Stromal cell of bone marrow (primary cell): ENCODE data around the gene ANKRD55.
A peak's percentile ranks its signal among the peaks of the same experiment; 100 is the strongest.
"Not testable (repeated sequence)": the region's sequence is repeated elsewhere in the genome, so short reads cannot be mapped to it uniquely, and the experiment has no call there.

ENCODE experiments used
- DNase-seq: peaks from one replicate; pipeline ENCODE4 v3.0.0-alpha.2; 2012; ENCODE audit warnings: low read depth

The ANKRD55 gene

GRCh38 chr5:56168066-56168478 lies 65.1 kb downstream of the ANKRD55 start:
- peak; percentile 65 for DNase-seq

DNA sequence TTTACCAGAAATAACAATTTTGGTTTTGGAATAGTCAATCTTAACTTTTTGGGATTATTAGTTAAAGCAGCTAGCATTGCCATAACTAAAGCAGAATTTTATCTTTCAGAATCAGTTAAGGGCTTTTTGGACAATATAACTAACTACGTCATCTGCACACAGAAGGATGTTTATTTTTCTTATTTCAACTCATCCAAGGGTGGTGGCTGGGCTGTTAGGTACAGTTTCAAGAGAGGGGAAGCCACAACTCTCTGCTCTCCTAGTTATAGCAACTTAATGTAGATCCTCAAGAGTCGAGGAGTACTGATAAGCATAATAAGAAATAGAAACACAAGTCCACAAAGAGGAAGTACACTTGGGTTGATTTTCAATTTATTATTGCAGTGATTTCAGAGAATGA lies 65.6 kb downstream of the ANKRD55 start:
- DNase-seq: no peak

GRCh38 chr5:56166671-56167385 lies 66.3 kb downstream of the ANKRD55 start:
- no peak for DNase-seq

DNA sequence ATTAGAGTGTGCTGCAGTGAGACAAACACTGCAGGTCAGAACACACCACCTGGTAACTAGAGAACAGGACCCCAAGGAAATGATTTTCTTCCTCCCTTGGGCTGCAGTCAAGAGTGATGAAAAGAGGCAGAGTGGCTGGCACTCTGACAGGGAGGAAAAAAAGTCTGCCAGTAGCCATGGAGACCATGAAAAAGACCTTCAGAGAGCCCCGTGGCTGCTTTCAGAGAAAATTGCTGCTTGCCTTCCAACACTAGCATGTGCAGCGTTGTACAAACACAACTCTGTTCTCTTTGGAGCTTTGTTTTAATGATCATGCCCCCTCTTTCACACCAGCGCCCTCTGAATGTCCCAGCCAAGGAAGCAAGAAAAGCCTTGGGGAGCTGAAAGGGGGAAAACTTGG lies 68.8 kb downstream of the ANKRD55 start:
- peak; percentile 24 for DNase-seq

DNA sequence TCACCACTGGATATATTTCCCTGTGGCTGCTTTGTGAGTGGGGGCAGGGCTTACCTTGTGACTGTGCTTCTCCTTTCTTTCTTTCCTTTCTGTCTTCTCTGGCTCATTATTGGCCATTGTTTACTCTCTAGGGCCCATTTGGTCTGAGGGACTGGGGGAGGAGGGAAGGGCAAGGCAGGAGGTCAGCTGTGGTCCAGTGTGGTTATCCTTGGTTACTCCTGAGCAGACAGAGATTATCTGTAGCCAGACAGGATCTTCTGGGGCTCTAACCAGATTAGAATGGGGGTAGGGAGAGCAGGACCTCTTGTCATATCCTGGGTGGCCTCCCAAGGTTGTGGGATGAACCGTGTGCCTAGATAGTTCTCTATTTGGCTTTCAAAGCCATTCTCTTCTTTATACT lies 71.2 kb downstream of the ANKRD55 start:
- DNase-seq: no peak

DNA sequence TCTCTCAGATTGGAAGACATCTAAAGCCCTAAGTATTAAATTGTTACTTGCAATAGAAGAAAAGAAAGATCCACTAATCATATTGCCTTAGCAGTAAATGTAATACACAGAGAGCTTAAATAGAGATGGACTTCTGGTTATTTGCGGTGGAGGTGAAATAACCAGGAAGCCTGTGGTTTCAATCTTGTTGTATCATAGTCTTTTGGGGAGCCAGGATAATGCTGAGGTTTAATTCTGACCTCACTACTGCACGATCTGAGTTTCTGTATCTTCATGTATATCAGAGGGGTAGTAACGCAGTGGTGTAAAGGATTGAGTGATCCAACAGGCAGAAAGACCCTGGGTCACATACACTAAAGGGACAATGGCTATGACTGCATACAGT lies 71.7 kb downstream of the ANKRD55 start:
- DNase-seq: no peak

DNA sequence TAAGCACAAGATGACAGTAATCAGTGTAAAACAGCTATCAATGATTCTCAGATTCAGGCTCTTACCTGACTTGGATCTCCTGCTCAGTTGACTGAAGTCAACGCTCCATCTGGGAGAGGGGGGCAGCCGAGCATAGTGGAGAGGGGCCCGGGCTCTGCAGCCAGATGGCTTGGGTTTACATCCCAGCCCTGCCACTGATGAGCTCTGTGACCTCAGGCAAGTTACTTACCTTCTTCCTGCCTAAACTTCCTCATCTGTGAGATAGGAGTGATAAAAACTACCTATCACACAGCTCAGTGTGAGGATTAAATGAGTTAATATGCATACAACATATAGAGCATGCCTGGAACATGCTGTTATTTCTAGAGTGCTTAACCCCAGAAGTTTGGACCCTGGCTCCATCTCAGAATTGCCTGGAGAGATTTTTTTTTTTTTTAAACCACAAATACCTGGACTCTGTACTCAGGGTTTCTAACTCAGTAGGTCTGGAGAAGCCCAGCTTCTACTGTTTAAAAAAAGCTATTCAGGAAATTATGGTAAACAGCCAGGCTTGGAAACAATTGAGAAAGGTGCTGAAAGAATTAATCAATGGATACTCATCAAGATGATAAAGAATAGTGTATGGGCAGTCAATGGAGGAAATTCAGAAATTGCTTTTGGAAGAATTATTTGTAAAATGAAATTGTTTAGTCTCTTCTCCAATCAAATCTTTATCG lies 72.2 kb downstream of the ANKRD55 start:
- no peak for DNase-seq

DNA sequence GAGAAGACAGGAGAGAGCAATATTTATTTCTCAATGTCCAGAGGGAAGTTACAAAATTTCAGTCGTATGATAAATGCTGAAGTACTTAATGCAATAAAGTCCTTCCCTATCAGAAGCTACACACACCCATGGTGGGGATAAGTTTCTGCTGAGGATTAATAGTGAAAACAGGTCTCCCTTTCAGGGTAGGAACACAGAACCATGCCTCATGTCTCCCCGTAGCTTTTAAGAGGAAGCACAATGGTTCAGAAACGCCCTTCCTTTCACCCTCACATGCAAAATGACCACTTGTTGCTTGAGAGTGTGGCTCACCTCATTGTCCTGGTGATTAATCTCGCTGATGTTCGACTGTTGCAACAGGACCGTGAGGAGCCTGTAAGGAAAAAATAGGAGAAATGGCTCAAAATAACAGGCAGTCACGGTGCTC lies 73.6 kb downstream of the ANKRD55 start:
- no peak for DNase-seq

DNA sequence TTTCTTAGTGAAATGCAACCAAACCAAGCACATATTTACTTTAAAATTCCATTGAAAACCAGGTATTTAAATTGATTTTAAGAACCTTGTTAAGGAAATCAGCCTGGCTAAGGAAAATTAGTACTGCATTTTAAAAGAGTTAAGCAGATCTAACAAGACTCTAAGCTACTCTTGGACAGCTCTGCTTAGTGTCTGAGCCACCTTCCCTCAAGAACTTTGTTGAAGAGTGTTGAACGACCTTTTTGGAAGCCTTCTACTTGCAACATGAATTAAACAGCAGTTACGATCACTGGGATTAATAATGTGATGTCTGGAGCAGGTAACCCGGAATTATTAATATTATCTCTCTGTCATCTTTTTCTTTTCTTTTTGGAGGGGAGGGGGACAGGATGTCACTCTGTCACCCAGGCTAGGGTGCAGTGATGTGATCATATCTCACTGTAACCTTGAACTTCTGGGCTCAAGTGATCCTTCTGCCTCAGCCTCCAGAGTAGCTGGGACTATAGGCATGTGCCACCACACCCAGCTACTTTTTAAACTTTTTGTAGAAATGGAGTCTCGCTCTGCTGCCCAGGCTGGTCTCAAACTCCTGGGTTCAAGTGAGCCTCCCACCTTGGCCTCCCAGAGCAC lies 74.7 kb downstream of the ANKRD55 start:
- DNase-seq: no peak

- not testable (repeated sequence) for DNase-seq
These were observed 75.9 kb downstream of the ANKRD55 start for GRCh38 chr5:56157191-56157621.

GRCh38 chr5:56156585-56157190 lies 76.4 kb downstream of the ANKRD55 start:
- DNase-seq: not testable (repeated sequence)

GRCh38 chr5:56155992-56156584 lies 77.0 kb downstream of the ANKRD55 start:
- no peak for DNase-seq

- no peak for DNase-seq
These were observed 78.2 kb downstream of the ANKRD55 start for GRCh38 chr5:56154732-56155484.

GRCh38 chr5:56152437-56152836 lies 80.7 kb downstream of the ANKRD55 start:
- no peak for DNase-seq

- DNase-seq: not testable (repeated sequence)
These were observed 82.4 kb downstream of the ANKRD55 start for GRCh38 chr5:56150756-56151155.

GRCh38 chr5:56148453-56148971 lies 84.6 kb downstream of the ANKRD55 start:
- DNase-seq: no peak

DNA sequence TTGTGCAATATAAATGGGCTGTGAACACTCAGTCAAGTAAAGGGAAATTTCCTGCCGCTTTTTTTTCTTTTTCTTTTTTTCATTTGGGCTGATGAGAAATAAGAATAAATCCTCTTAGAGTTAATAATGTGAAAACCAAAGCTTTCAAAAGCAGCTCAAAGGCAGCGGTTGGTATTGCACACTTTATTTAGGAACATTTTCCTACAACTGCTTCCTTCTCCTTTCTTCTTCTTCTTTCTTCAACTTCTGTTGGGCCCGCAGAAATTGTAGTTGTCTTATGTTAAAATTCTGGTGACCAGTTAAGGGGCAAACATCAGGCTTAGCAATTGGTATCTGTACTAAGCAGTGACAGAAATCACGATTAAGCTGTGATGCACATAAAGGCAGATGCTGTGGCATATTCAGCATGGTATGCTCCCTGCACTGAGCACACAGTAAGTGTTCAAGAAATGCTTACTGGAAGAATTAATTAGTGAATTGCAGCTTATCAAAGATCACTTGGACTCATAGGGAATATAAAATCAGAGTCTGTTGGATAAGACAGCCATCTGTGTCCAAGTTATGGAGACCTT lies 85.4 kb downstream of the ANKRD55 start:
- DNase-seq: no peak

DNA sequence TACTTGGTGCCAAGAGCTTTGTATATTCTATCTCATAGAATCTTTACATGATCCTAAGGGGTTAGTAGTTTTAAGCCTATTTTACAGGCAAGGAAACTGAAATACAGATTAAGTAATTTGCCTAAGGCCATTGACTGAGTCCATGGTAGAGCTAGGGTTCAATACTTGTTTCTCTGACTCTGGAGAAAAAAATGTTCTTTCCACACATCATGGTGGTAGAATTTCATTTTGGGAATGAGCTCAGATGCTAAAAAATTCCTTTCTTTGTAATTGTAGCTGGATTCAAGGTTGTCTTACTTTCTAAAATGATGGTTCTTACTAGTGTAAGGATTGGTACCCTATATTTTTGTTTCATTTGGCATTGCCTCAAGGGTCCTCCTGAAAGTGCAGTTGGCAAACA lies 86.0 kb downstream of the ANKRD55 start:
- no peak for DNase-seq

DNA sequence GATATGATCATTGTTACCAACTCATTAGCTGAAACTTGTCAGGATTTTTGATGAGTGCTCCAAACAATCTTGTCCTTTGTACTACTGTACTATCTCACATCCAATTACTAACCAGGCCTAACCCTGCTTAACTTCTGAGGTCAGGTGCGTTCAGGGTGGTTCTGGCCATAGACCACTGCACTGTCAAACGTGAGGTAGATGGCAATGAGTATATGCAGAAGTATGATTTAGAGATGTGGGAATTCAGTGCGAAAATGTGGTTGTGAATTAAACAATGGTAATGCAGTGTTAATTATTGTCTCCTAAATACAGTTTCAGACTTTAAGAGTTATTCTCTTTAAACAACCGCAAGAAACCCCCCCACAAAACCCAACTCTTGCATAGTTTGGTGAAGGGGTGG lies 86.5 kb downstream of the ANKRD55 start:
- DNase-seq: no peak

DNA sequence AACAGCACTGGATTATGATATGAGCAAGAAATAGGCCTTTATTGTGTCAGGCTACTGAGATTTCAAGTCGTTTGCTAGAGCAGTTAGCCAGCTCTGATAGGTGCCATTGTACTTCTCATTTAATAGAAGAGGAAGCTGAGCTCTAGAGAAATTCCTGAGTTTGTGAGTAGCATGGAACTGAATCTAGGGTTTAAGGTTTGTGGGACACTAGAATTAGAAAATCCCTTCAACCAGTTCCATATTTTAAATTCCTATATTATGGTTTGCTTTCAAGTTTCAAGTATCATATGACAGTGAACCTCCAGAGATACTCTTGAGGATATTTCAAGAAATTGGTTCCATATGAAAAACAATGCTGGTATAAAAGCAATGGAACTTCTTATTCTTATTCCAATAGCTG lies 87.6 kb downstream of the ANKRD55 start:
- DNase-seq: no peak

GRCh38 chr5:56145106-56145505 lies 88.0 kb downstream of the ANKRD55 start:
- no peak for DNase-seq
